Thoracic aorta (tissue), 2 donors: ENCODE measurements around the gene SPPL2B. TPM values are rescaled to one million over a fixed set of nuclear protein-coding genes. Genes with fewer than 3 reads are reported as not detected.

Source experiments
- ATAC-seq: fragments of 150-250 bp; one replicate; pipeline ENCODE4 v1.8.0; 2017; ENCODE audit warnings: low read depth; ENCODE audit not compliant: insufficient number of reproducible peaks, low FRiP score
- DNase-seq: peaks from one replicate; pipeline ENCODE4 v3.0.0-alpha.2; 2020; ENCODE audit warnings: low spot score
- H3K27ac ChIP-seq, 2 donors: fragments of 200-600 bp; sonication (generic); 1 replicate in 1 of 2; 2 replicates in 1 of 2; pipeline ENCODE4 v1.5.1; 2016; ENCODE audit warnings: mild to moderate bottlenecking in 2 of 2, moderate library complexity in 2 of 2
- H3K27me3 ChIP-seq: fragments of 200-600 bp; sonication (generic); replicated peaks from 2 replicates; pipeline ENCODE4 v1.6.0; 2016; ENCODE audit warnings: mild to moderate bottlenecking; ENCODE audit not compliant: insufficient read depth
- H3K36me3 ChIP-seq: fragments of 200-600 bp; sonication (generic); one replicate; pipeline ENCODE4 v1.5.1; 2016
- H3K4me1 ChIP-seq, 2 donors: fragments of 200-600 bp; sonication (generic); 1 replicate in 1 of 2; 2 replicates in 1 of 2; pipeline versions ENCODE4 v1.5.1 to v1.6.0; 2016; ENCODE audit warnings: low read depth in 2 of 2, mild to moderate bottlenecking in 1 of 2; ENCODE audit not compliant: control insufficient read depth in 1 of 2
- H3K4me3 ChIP-seq: fragments of 200-600 bp; sonication (generic); 2 replicates; pipeline ENCODE4 v1.5.1; 2016; ENCODE audit warnings: mild to moderate bottlenecking
- H3K9me3 ChIP-seq: fragments of 200-600 bp; sonication (generic); 2 replicates; pipeline ENCODE4 v1.5.1; 2016
- total RNA-seq, 2 donors: library from RNA; depleted of rRNA; stranded (reverse); fragments of >200 nt; gene quantifications; one replicate each; pipeline versions ENCODE4 v1.1.0 to v1.2.3, GENCODE V29; 2016
- TF ChIP-seq, protein P1 (sequence below): fragments of 200-600 bp; sonication (generic); IDR thresholded peaks from one replicate; pipeline ENCODE4 v1.5.1; 2019; ENCODE audit warnings: antibody characterized with exemption

Gene SPPL2B
- total RNA-seq, 2 donors from 2014 or later = 55.8 to 60.0 TPM

DNA sequence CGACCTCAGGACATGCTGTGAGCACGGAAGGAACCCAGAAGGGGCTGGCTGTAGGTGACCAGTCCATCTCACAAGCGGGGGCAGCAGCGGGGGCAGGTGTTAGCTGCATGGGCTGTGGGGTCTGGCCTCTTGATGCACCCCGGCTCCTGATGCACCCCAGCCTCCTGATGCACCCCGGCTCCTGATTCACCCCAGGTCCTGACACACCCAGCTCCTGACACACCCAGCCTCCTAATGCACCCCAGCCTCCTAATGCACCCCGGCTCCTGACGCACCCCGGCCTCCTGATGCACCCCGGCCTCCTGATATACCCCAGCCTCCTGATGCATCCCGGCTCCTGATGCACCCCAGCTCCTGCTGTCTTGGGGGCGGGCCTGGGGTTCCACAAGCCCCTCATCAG, 7.5 kb upstream of the SPPL2B start:
- Histone ChIP-seq H3K4me1 (peaks cover 0 to 6% of the 10 kb centered on the region in 2 donors), H3K27ac (no peak overlapping the region), H3K9me3 (no peaks in the 10 kb centered on the region), H3K36me3 (peaks cover 7% of the 10 kb centered on the region), H3K4me3 (no peak overlapping the region), H3K27me3 (no peaks in the 10 kb centered on the region)
- no peak for DNase-seq
- no peak for ATAC-seq
- TF ChIP-seq, protein P1, sequence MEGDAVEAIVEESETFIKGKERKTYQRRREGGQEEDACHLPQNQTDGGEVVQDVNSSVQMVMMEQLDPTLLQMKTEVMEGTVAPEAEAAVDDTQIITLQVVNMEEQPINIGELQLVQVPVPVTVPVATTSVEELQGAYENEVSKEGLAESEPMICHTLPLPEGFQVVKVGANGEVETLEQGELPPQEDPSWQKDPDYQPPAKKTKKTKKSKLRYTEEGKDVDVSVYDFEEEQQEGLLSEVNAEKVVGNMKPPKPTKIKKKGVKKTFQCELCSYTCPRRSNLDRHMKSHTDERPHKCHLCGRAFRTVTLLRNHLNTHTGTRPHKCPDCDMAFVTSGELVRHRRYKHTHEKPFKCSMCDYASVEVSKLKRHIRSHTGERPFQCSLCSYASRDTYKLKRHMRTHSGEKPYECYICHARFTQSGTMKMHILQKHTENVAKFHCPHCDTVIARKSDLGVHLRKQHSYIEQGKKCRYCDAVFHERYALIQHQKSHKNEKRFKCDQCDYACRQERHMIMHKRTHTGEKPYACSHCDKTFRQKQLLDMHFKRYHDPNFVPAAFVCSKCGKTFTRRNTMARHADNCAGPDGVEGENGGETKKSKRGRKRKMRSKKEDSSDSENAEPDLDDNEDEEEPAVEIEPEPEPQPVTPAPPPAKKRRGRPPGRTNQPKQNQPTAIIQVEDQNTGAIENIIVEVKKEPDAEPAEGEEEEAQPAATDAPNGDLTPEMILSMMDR = no peak

DNA sequence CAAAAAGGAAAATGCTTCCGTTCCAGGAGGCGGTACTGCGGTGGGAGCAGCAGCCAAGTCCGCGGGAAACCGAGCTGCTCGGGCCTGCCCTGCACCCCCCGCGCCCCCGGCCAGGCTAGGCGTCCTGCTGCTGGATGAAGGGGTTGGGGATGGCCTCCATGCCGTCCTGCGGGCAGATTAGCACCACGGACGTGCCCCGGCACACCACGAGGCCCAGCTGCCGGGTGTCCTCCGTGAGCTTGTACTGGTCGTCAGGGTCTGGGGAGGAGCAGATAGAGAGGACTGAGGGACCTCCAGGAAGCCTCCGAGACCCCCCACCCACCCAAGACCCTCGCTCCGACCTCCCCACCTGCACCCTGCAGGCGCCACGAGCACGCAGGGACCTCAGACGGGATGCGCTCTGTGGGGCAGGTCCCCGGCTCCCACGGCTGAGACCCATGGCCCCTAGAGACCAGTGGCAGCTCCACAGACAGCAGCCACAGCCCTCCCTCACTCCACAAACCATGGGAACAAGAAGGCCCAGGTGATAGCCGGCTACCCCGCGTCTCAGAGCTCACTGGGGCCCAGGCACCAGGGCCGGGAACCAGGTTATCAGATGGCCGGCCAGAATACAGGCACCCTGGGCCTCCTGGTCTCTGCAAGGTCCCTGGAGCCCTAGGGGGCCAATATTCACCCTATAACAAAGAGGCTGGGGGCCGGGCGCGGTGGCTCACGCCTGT, 6.8 kb upstream of the SPPL2B start:
- Histone ChIP-seq H3K36me3 (peaks cover 7% of the 10 kb centered on the region), H3K27ac (no peak overlapping the region), H3K4me3 (no peak overlapping the region), H3K27me3 (no peaks in the 10 kb centered on the region), H3K9me3 (no peaks in the 10 kb centered on the region), H3K4me1 (peaks cover 0 to 12% of the 10 kb centered on the region in 2 donors)
- DNase-seq (no peak), ATAC-seq (no peak)
- TF ChIP-seq, protein P1 = no peak

DNA sequence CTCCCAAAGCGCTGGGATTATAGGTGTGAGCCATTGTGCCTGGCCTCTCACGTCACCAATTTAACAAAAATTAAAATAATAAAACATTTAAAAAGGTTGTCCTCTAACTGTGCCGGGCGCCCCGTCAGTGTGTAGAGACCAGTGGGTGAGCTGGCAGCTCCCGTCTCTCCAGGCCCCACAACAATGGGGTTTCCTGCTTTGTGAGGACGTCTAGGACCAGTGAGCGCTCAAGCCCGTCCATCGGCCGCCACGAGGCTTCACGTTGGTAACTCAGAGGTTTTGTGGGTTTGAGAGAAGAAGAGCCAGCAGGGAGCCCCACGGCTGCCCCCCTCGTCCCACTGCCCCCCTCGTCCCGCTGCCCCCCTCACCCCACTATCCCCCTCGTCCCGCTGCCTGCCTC, 4.8 kb upstream of the SPPL2B start:
- H3K4me1 ChIP-seq = peaks cover 3 to 18% of the 10 kb centered on the region in 2 donors
- no peak overlapping the region for H3K27ac ChIP-seq
- ATAC-seq (no peak), DNase-seq (no peak)
- no peak overlapping the region for H3K4me3 ChIP-seq
- no peaks in the 10 kb centered on the region for H3K9me3 ChIP-seq
- H3K27me3 ChIP-seq = no peaks in the 10 kb centered on the region
- TF ChIP-seq, protein P1 = no peak
- H3K36me3 ChIP-seq = peaks cover 7% of the 10 kb centered on the region

DNA sequence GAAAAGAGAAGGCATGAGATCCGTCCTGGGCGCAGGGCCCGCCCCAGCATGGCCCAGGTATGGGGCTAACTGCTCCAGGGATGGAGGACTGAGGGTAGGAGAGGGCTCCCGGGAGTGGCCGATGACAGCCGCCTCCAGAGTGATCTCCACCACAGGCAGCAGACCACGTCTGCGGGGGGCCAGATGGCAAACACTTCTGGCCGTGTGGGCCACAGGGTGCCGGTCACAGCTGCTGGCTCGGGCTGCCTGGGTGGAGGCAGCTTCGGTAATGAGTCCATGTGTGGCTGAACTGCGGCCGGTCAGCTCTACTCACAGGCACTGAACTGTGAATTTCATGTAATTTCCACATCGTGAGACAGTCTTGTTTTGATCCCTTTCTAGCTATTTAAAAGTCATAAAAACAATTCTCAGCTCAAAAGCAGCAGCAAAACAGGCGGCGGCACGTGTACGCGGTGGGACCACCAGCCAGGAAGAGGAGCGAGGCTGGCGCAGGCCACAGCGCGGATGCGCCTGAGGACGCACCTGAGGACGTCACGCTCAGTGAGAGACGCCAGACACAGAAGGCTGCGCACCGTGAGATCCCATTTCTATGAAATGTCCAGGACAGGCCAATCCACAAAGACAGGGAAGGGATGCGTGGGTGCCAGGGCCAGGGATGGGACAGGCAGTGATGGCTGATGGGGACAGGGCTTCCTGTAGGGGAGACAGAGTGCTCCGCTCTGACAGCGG, 4.1 kb upstream of the SPPL2B start:
- H3K4me1 ChIP-seq = peaks cover 8 to 23% of the 10 kb centered on the region in 2 donors
- no peaks in the 10 kb centered on the region for H3K9me3 ChIP-seq
- DNase-seq = no peak
- no peak for ATAC-seq
- H3K27ac ChIP-seq = no peak overlapping the region
- peaks cover 7% of the 10 kb centered on the region for H3K36me3 ChIP-seq
- TF ChIP-seq, protein P1 = no peak
- H3K27me3 ChIP-seq = no peaks in the 10 kb centered on the region
- H3K4me3 ChIP-seq = no peak overlapping the region

DNA sequence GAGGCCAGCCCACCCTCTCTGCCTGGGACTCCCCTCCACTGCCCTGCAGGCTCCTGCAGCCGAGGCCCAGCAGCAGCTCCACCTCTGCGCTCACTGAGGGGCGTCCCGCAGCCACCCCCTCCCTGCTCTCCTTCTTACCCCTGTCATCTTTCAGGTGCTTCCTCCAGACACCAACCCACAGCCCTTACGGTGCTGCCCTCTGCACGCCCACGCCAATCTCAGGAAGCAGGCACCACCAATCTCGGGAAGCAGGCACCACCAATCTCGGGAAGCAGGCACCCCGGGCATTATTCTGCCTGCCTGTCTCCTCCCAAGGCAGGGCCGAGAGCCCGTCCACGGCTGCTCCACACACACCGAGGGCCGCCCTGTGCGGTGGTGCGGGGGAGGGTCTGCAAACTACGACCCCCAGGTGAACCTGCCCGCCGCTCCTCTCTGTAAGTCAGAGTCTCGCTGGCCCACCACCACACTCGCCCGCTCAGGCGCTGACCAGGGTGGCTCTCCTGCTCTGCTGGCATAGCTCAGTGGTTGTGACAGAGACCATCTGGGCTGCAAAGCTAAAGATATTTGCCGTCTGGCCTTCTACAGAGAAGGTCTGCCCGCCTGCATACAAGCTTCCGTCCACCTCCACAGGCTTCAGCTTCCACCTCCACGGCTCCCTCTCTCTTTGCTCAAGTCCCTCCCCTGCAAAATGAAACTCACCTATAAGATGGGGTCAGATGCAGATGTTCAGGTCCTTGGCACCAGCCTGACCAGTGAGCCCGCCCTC, 3.0 kb upstream of the SPPL2B start:
- peaks cover 12 to 34% of the 10 kb centered on the region in 2 donors for H3K4me1 ChIP-seq
- H3K9me3 ChIP-seq = no peaks in the 10 kb centered on the region
- TF ChIP-seq, protein P1 = no peak
- no peak overlapping the region for H3K27ac ChIP-seq
- peaks cover 7% of the 10 kb centered on the region for H3K36me3 ChIP-seq
- H3K4me3 ChIP-seq = no peak overlapping the region
- ATAC-seq (no peak), DNase-seq (no peak)
- no peaks in the 10 kb centered on the region for H3K27me3 ChIP-seq
